ENCODE data around the gene CCBE1.
"Not testable (repeated sequence)": the region's sequence is repeated elsewhere in the genome, so short reads cannot be mapped to it uniquely, and the experiment has no call there.

The CCBE1 gene

GRCh38 chr18:59714096-59714495 lies 16.9 kb upstream of the CCBE1 start:
- not testable (repeated sequence) for DNase-seq

DNA sequence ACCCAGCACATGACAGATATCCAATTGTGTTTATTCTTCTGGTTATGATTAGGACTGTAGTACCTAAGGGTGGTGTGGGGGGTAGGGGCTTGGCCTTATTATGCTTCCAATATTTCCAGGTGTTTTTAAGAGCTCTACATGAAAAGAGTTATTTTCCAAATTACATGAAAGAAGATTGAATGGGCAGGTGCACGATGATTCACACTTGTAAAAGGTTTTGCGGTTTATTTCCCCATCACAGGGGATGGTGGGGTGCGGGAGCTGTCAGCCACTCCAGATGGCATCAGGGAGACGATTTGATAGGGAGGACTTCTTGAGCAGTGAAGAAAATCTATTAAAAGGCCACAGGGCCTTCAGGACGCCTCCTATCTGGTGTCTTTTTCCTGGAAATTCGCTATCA lies 15.1 kb upstream of the CCBE1 start:
- no peak for DNase-seq

- DNase-seq, result no peak
Measured at GRCh38 chr18:59708988-59709387, 11.8 kb upstream of the CCBE1 start.

DNA sequence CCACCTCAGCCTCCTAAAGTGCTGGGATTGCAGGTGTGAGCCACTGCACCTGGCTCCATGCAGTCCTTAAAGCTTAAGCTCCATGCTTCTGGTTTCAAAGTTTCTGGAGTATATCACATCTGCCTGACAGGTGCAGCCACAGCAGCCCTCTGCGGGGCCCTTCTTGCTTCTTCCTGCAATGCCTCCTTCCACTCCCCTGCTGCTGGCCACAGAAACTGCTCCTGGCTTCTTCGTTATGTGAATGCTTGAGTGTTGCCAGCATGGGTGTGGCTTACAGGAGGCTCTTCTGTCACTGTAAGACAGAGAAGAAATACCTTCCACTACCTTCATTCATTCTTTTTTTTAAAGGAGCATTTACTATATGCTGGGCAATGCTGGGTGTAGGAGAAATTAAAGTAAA lies 10.1 kb upstream of the CCBE1 start:
- no peak for DNase-seq

GRCh38 chr18:59706499-59706898 lies 9.3 kb upstream of the CCBE1 start:
- no peak for DNase-seq

DNA sequence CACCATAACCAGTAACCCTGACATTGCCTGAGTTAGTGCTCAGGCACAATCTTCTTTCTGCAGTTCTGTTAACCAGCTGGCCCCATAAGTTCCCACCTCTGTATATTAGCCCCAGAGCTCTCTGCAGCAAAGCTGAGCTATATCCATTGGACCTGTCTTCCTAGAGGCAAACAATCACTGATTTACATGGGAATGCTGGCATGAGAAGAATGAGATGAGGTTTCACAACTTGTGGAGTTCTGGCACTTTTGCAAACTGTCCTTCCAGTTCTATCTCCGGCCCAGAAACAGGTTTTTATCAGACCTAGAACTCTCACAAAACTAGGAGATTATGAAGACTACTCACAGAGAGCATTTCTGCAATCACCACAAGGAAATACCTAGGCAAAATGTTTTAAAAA lies 7.9 kb upstream of the CCBE1 start:
- no peak for DNase-seq

DNA sequence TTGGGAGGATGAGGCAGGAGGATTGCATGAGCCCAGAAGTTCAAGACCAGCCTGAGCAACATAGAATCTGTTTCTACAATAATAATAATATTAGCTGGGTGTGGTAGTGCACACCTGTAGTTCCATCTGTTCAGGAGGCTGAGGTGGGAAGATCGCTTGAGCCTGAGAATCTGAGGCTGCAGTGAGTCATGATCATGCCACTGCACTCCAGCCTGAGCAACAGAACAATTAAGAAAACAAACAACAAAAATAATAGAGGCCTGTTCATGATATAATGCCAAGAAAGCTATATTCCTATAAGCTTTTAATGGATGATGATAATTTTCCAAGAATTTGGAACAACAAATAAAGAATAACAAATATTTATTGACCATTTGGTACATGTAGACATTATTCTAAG lies 6.9 kb upstream of the CCBE1 start:
- no peak for DNase-seq

DNA sequence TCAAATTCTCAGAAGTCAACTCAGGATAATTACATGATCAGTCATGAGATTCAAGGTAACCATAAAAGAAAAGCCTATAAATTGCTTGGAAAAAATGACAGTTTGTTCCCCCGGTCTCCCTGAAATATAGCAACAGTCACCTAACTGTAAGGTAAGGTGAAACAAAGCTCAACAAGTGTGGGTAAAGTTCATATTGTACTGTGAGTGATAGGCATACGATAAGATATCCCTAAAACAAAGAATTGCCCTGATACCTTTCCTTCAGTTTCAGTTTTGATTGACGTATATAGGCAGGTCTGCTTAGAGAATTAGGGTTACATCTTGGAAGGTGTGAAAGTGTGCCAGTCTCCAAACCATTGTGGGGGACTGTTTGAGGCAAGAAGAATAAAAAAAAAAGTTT lies 4.0 kb upstream of the CCBE1 start:
- DNase-seq, result no peak

DNA sequence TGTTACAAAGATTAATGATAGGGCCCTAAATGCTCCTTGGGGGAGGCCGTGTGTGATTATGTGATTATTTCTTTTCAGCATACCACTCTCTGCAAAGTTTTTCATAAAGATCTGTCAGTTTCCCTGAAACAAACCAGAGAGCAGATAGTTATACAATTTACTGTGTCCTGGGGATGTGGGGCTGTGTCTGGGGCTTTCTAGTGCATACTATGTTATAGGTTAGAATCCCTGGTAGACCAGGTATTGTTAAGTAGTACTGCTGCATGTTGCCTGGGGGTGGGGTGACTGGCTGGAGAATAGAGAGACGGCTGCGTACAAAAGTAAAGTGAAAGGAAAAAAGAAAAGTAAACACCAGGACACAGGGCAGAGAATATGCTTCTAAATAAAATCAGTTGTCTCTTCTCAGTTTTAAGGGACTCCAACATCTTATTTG lies 3.3 kb upstream of the CCBE1 start:
- DNase-seq, result no peak

DNA sequence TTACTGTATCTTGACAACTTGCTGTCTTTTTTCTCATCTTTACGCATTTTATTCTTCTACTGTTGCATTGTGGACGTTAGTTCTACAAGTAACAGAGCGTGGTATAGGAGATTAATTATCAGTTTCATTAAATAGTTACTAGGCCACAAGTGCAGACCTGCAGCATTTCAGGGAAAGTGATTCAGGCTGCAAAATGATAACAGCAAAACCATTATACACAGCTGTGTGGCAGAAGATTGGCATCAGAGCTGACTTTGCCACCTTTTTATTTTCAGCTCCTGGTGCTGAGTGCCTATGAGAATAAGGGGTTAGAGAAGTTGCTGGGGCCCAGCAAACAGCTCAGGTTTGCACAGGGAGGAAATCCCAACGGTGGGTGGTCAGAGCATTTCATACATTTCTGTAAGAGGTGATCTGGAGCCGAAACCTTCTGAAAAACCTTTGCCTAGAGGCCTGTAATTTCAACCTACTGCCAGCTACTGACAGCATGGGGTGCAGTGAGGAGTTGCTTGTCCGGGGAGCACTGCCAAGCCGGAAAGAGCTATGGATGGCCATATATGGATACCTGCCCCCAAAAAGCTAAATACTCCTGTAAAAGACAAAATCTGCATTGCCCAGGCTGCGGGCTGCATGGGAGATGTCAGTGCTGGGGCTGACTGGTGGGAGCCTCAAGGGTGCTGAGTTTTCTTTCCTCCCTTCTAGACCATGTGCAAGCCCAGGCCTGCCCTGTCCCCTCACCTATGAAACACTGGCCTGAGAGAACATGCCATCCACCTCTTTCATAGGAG lies 2.7 kb upstream of the CCBE1 start:
- DNase-seq, result no peak

- DNase-seq, result no peak
Measured at GRCh38 chr18:59699061-59699460, 1.8 kb upstream of the CCBE1 start.

- DNase-seq, result no peak
Measured at GRCh38 chr18:59696311-59697235, 650 bp downstream of the CCBE1 start.

GRCh38 chr18:59695551-59695950 lies 1.7 kb downstream of the CCBE1 start:
- no peak for DNase-seq

DNA sequence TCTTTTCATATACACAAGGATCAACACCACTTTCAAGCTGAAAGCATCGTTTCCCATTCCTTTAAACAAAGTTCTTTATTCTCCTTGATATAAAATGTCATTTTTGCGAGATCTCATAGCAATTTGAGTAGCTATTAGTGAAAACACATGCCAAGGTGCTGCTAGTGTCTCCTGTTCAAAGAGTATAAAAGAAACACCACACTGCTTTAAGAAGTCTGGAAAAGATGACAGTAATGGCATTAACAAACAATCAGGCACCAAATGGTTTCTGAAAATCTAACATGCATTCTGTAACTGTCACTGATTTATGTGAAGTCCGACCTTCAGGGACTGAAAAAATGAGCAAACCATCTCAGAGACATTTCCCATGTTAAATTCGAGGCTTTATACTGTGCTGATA lies 2.4 kb downstream of the CCBE1 start:
- DNase-seq, result no peak

- no peak for DNase-seq
Measured at GRCh38 chr18:59691996-59692395, 5.2 kb downstream of the CCBE1 start.

DNA sequence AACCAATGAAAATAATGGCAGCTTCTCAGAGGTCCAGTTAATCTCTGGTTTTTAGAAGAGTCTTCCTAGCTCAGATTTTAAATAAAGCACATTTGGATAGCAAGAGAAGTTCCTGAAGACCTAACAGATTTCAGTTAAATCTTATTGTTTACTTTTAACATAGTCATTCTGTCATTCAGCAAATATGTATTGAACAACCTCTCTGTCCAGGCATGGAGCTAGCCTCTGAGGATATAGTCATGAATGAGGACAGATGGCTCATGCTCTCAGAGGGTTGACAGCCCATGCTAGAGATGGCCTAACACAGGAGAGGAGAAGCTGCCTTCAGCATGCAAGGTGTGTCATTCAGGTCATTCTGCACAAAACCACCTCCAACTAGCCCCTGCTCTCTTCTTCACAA lies 6.2 kb downstream of the CCBE1 start:
- DNase-seq, result no peak

DNA sequence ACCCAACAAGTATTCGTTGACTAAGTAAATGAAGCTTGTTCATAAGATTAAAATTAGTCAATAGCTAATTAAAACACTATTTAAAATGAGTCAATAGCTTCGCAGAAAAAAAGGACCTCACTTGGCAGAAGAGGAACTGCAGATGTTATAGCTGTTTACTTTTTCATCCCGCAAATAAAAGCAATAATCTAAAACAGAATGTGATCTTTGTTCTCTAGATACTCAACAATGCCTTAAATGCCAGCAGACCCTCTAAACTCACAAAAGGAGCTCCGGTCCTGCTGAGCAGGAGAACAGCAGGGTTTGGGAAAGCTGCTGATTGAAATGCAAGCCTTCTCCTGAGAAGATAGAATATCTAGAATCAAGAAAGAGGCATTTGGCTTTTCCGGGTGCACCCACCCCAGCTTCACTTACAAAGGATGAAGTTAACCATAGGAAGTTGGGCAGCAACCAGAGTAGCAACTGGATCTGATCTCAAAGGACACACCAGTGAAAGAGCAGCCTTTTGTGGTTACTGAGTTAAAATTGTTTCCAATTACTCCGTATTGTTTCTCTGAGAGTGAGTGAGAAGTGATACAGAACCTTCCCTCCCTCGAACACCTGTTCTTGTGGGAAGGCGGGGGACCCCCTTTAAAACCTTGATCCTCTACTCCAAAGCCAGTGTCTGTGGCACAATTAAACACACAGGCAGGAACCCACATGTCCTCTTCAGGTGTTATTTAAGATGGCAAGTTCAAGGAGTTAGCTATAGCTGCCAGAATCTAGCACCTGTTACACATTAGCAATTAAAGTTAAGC lies 6.8 kb downstream of the CCBE1 start:
- no peak for DNase-seq

DNA sequence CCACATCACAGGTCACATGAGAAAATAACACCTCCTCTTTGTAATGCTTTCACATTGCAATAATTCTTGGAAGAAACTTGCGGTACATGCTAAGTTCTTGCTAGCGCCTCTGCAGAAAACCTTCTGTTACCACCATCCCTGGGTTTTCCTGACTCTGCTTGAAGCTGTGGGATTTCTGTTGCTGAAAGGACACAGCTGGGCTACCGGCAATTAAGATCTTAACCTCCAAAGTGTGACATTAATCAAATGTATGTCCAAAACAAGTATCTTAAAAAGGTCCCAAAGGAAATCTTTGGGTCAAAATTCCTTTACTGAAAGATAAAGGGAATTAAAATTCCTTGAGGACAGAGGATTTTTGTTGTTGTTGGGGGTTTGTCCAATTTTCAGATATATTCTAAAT lies 7.5 kb downstream of the CCBE1 start:
- no peak for DNase-seq

- no peak for DNase-seq
Measured at GRCh38 chr18:59686260-59686659, 11.0 kb downstream of the CCBE1 start.

- DNase-seq, result no peak
Measured at GRCh38 chr18:59685501-59685900, 11.7 kb downstream of the CCBE1 start.

- DNase-seq, result no peak
Measured at GRCh38 chr18:59684777-59685176, 12.4 kb downstream of the CCBE1 start.

DNA sequence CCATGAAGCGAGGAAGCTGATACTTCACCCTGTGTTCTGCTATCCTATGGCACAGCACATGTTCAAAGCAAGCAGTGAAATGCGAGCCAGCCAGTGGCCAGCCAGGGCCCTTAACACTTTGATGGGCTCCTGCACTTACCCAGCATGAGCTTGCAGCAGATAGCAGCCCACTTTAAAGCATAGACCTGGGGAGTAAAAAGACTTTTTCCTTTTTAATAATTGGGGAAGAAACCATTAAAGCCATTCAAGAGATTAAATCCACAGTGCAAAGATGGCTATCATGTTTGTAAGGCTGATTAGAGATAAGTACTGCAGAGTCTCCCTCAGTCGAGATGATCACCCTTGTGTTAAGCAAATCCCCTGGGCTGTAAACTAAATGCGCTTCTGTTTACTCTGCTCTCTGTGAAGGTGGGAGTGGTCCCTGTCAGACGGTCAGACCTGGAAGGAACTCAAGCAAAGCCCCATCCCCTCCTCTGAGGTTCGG lies 15.7 kb downstream of the CCBE1 start:
- no peak for DNase-seq

- DNase-seq, result no peak
Measured at GRCh38 chr18:59681051-59681450, 16.2 kb downstream of the CCBE1 start.

All from activated CD8-positive, alpha-beta memory T cell treated with anti-CD3 and anti-CD28 coated beads for 24 hours (primary cell).